Activated CD4-positive, alpha-beta T cell treated with anti-CD3 and anti-CD28 coated beads, Interleukin-2, amount 10 ng/mL, durations not matched to agents 24 days and 14 days (primary cell): ENCODE measurements around the gene RGS14. TPM values are rescaled to one million over a fixed set of nuclear protein-coding genes. Genes with fewer than 3 reads are reported as not detected.
A peak's percentile ranks its signal among the peaks of the same experiment; 100 is the strongest.
"Not testable (repeated sequence)": the region's sequence is repeated elsewhere in the genome, so short reads cannot be mapped to it uniquely, and the experiment has no call there.

Source experiments
- DNase-seq: peaks from one replicate; pipeline ENCODE4 v3.0.0; 2022
- H3K27ac Mint-ChIP-seq: one replicate; pipeline ENCODE4 v1.8.0; 2022; ENCODE audit warnings: mild to moderate bottlenecking, mixed read lengths
- H3K27me3 Mint-ChIP-seq: one replicate; pipeline ENCODE4 v1.8.0; 2022; ENCODE audit warnings: mixed read lengths
- H3K36me3 Mint-ChIP-seq: one replicate; pipeline ENCODE4 v1.8.0; 2022; ENCODE audit warnings: low read depth, mild to moderate bottlenecking, mixed read lengths
- H3K4me1 Mint-ChIP-seq: one replicate; pipeline ENCODE4 v1.8.0; 2021; ENCODE audit warnings: mixed read lengths
- H3K4me3 Mint-ChIP-seq: one replicate; pipeline ENCODE4 v1.8.0; 2022; ENCODE audit warnings: mild to moderate bottlenecking, moderate library complexity, mixed read lengths
- H3K9me3 Mint-ChIP-seq: one replicate; pipeline ENCODE4 v1.8.0; 2021; ENCODE audit warnings: mixed read lengths
- intact Hi-C: fragments of 100-400 bp; cut with micrococcal nuclease; formaldehyde crosslinking; loops from one replicate; pipeline ENCODE4 v1.15.1; 2023
- total RNA-seq: library from RNA; stranded (reverse); gene quantifications from 2 replicates; pipeline ENCODE4 v1.2.3, GENCODE V29; 2022

The RGS14 gene
- total RNA-seq, 1 donor from 2014 or later = 49.3 TPM

- H3K9me3 Mint-ChIP-seq = no peaks in the 10 kb centered on the region
- peaks cover 44% of the 10 kb centered on the region for H3K36me3 Mint-ChIP-seq
- H3K27me3 Mint-ChIP-seq = no peaks in the 10 kb centered on the region
- intact Hi-C loops = loop anchor here (2.0 to 10.0 kb wide), 2 partner anchors 13 to 255 kb away; partner anchors contain the start of gene RGS14
- no peak overlapping the region for H3K27ac Mint-ChIP-seq
- no peak overlapping the region for H3K4me3 Mint-ChIP-seq
- H3K4me1 Mint-ChIP-seq = peaks cover 48% of the 10 kb centered on the region
- DNase-seq = no peak
These were observed 12.1 kb downstream of the RGS14 start for GRCh38 chr5:177369645-177370440.

- Mint-ChIP-seq H3K4me1 (peaks cover 46% of the 10 kb centered on the region), H3K27ac (no peak overlapping the region)
These were observed 12.9 kb downstream of the RGS14 start for GRCh38 chr5:177370488-177371119.

GRCh38 chr5:177371120-177372033 lies 13.7 kb downstream of the RGS14 start:
- H3K27me3 Mint-ChIP-seq = no peaks in the 10 kb centered on the region
- DNase-seq = no peak
- H3K9me3 Mint-ChIP-seq = no peaks in the 10 kb centered on the region
- H3K27ac Mint-ChIP-seq = no peak overlapping the region
- intact Hi-C loops = loop anchor here (1.0 to 10.0 kb wide), 3 partner anchors 7 to 257 kb away; partner anchors contain the start of gene RGS14
- peak overlapping the region; percentile 43 for H3K4me3 Mint-ChIP-seq
- H3K4me1 Mint-ChIP-seq = peaks cover 43% of the 10 kb centered on the region
- peaks cover 41% of the 10 kb centered on the region for H3K36me3 Mint-ChIP-seq

More at GRCh38 chr5:177370488-177371119, 12.9 kb downstream of the RGS14 start:
- no peaks in the 10 kb centered on the region for H3K9me3 Mint-ChIP-seq
- no peaks in the 10 kb centered on the region for H3K27me3 Mint-ChIP-seq
- H3K4me3 Mint-ChIP-seq = peak overlapping the region; percentile 76
- DNase-seq = peak; percentile 88
- peaks cover 44% of the 10 kb centered on the region for H3K36me3 Mint-ChIP-seq
- intact Hi-C loops = loop anchor here (2.0 to 10.0 kb wide), 2 partner anchors 14 to 256 kb away; partner anchors contain the start of gene RGS14

- peaks cover 43% of the 10 kb centered on the region for H3K4me1 Mint-ChIP-seq
- peak overlapping the region; percentile 43 for H3K4me3 Mint-ChIP-seq
- H3K27me3 Mint-ChIP-seq = no peaks in the 10 kb centered on the region
These were observed 14.5 kb downstream of the RGS14 start for GRCh38 chr5:177372034-177372896.

GRCh38 chr5:177372910-177373309 lies 15.2 kb downstream of the RGS14 start:
- H3K4me1 Mint-ChIP-seq = peaks cover 43% of the 10 kb centered on the region
- DNase-seq = no peak
- peak overlapping the region; percentile 85 for H3K27ac Mint-ChIP-seq
- peaks cover 36% of the 10 kb centered on the region for H3K36me3 Mint-ChIP-seq
- no peaks in the 10 kb centered on the region for H3K9me3 Mint-ChIP-seq
- intact Hi-C loops = loop anchor here (1.0 to 10.0 kb wide), 2 partner anchors 9 to 258 kb away; no protein-coding TSS in a partner anchor
- no peaks in the 10 kb centered on the region for H3K27me3 Mint-ChIP-seq
- H3K4me3 Mint-ChIP-seq = peak overlapping the region; percentile 43

More at GRCh38 chr5:177372034-177372896, 14.5 kb downstream of the RGS14 start:
- DNase-seq = peak; percentile 73
- Mint-ChIP-seq H3K27ac (peak overlapping the region; percentile 85), H3K9me3 (no peaks in the 10 kb centered on the region), H3K36me3 (peaks cover 36% of the 10 kb centered on the region)
- intact Hi-C loops = loop anchor here (1.0 to 10.0 kb wide), 2 partner anchors 8 to 257 kb away; no protein-coding TSS in a partner anchor

GRCh38 chr5:177373806-177374205 lies 16.1 kb downstream of the RGS14 start:
- intact Hi-C loops = loop anchor here (10.0 kb wide), 1 partner anchor 259 kb away; no protein-coding TSS in a partner anchor
- Mint-ChIP-seq H3K9me3 (no peaks in the 10 kb centered on the region), H3K27me3 (no peaks in the 10 kb centered on the region), H3K36me3 (peaks cover 27% of the 10 kb centered on the region), H3K4me1 (peaks cover 38% of the 10 kb centered on the region), H3K27ac (peak overlapping the region; percentile 22), H3K4me3 (peak overlapping the region; percentile 38)
- DNase-seq = no peak

GRCh38 chr5:177374211-177374610 lies 16.5 kb downstream of the RGS14 start:
- no peaks in the 10 kb centered on the region for H3K9me3 Mint-ChIP-seq
- H3K4me1 Mint-ChIP-seq = peaks cover 37% of the 10 kb centered on the region
- H3K36me3 Mint-ChIP-seq = peaks cover 23% of the 10 kb centered on the region
- no peak overlapping the region for H3K4me3 Mint-ChIP-seq
- no peak for DNase-seq
- intact Hi-C loops = loop anchor here (10.0 kb wide), 1 partner anchor 259 kb away; no protein-coding TSS in a partner anchor
- H3K27me3 Mint-ChIP-seq = no peaks in the 10 kb centered on the region
- peak overlapping the region; percentile 9 for H3K27ac Mint-ChIP-seq

- DNase-seq, H3K27ac Mint-ChIP-seq, H3K27me3 Mint-ChIP-seq, H3K4me3 Mint-ChIP-seq, H3K9me3 Mint-ChIP-seq: not testable (repeated sequence)
- intact Hi-C loops = loop anchor here (10.0 kb wide), 1 partner anchor 261 kb away; no protein-coding TSS in a partner anchor
- Mint-ChIP-seq H3K4me1 (peaks cover 38% of the 10 kb centered on the region), H3K36me3 (peaks cover 18% of the 10 kb centered on the region)
These were observed 17.8 kb downstream of the RGS14 start for GRCh38 chr5:177375516-177375915.

- intact Hi-C loops = loop anchor here (10.0 kb wide), 1 partner anchor 261 kb away; no protein-coding TSS in a partner anchor
- Mint-ChIP-seq H3K4me3 (no peak overlapping the region), H3K36me3 (peaks cover 16% of the 10 kb centered on the region), H3K4me1 (peaks cover 38% of the 10 kb centered on the region), H3K27me3 (no peaks in the 10 kb centered on the region), H3K9me3 (no peaks in the 10 kb centered on the region), H3K27ac (no peak overlapping the region)
- no peak for DNase-seq
These were observed 18.4 kb downstream of the RGS14 start for GRCh38 chr5:177376107-177376506.

- H3K9me3 Mint-ChIP-seq = no peaks in the 10 kb centered on the region
- no peak overlapping the region for H3K4me3 Mint-ChIP-seq
- no peaks in the 10 kb centered on the region for H3K27me3 Mint-ChIP-seq
- intact Hi-C loops = loop anchor here (10.0 kb wide), 1 partner anchor 263 kb away; no protein-coding TSS in a partner anchor
- peaks cover 22% of the 10 kb centered on the region for H3K4me1 Mint-ChIP-seq
- peaks cover 5% of the 10 kb centered on the region for H3K36me3 Mint-ChIP-seq
- H3K27ac Mint-ChIP-seq = no peak overlapping the region
- no peak for DNase-seq
These were observed 20.4 kb downstream of the RGS14 start for GRCh38 chr5:177377851-177378776.
